Stimulated activated naive CD4-positive, alpha-beta T cell treated with Interleukin-2 at 50 U/mL for 16 hours (primary cell): ENCODE results near the gene BUB1B.
"Not testable (repeated sequence)": the region's sequence is repeated elsewhere in the genome, so short reads cannot be mapped to it uniquely, and the experiment has no call there.

ENCODE experiments used
- DNase-seq: peaks from one replicate; lab custom pipeline; 2025; lab: John Stamatoyannopoulos, UW

The BUB1B gene

GRCh38 chr15:40135846-40136450, 24.9 kb upstream of the BUB1B start:
- DNase-seq: not testable (repeated sequence)

GRCh38 chr15:40136470-40137302, 24.2 kb upstream of the BUB1B start:
- no peak for DNase-seq

GRCh38 chr15:40137303-40138200, 23.3 kb upstream of the BUB1B start:
- no peak for DNase-seq

- not testable (repeated sequence) for DNase-seq
Measured at GRCh38 chr15:40138201-40138570, 22.7 kb upstream of the BUB1B start.

GRCh38 chr15:40142428-40142827, 18.4 kb upstream of the BUB1B start:
- DNase-seq: no peak

GRCh38 chr15:40146037-40146436, 14.8 kb upstream of the BUB1B start:
- DNase-seq: no peak

- DNase-seq: no peak
Measured at GRCh38 chr15:40149339-40149738, 11.5 kb upstream of the BUB1B start.

GRCh38 chr15:40150163-40150925, 10.5 kb upstream of the BUB1B start:
- DNase-seq: no peak

- no peak for DNase-seq
Measured at GRCh38 chr15:40151499-40151898, 9.4 kb upstream of the BUB1B start.

- no peak for DNase-seq
Measured at GRCh38 chr15:40151991-40152390, 8.9 kb upstream of the BUB1B start.

GRCh38 chr15:40154821-40155220, 6.0 kb upstream of the BUB1B start:
- DNase-seq: not testable (repeated sequence)

- no peak for DNase-seq
Measured at GRCh38 chr15:40155270-40155910, 5.5 kb upstream of the BUB1B start.

GRCh38 chr15:40157778-40158447, 3.0 kb upstream of the BUB1B start:
- no peak for DNase-seq

GRCh38 chr15:40160021-40160420, 848 bp upstream of the BUB1B start:
- no peak for DNase-seq

- DNase-seq: no peak
Measured at GRCh38 chr15:40161693-40162391, 973 bp downstream of the BUB1B start.

GRCh38 chr15:40162552-40162951, 1.7 kb downstream of the BUB1B start:
- DNase-seq: no peak

GRCh38 chr15:40163657-40164416, 3.0 kb downstream of the BUB1B start:
- no peak for DNase-seq

- DNase-seq: not testable (repeated sequence)
Measured at GRCh38 chr15:40167374-40167773, 6.5 kb downstream of the BUB1B start.

GRCh38 chr15:40175160-40175559, 14.3 kb downstream of the BUB1B start:
- DNase-seq: no peak
